GM19043 (cell line): ENCODE results near the gene CNOT3.
A peak's percentile ranks its signal among the peaks of the same experiment; 100 is the strongest.
"Not testable (repeated sequence)": the region's sequence is repeated elsewhere in the genome, so short reads cannot be mapped to it uniquely, and the experiment has no call there.

Source experiments
- ATAC-seq: cut with Tn5 transposase; IDR thresholded peaks from one replicate; pipeline ENCODE4 v1.9.1; 2021; ENCODE audit warnings: low read depth; ENCODE audit not compliant: unreplicated experiment

The CNOT3 gene

DNA sequence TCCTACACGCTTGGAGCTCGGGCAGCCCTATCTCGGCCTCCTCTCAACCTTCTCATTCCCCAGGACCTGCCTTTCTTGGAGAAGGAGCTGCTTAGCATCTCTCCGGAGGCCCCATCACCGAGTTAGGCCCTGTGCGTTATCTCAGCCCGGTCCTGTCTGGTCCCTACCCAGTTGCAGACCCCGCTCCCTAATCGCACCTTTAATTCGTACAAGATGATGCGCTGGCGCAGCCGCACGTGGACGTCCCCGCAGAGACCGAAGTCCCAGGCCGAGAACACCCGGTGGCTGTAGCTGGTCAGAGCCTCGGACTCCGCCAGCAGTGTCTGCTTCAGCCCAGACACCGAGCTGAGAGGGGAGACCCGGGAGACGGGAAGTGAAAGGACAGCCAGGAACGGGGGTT, 27.7 kb downstream of the CNOT3 start:
- no peak for ATAC-seq

- peak; percentile 53 for ATAC-seq
Measured at GRCh38 chr19:54168174-54168917, 30.8 kb downstream of the CNOT3 start.

GRCh38 chr19:54169149-54169740, 31.7 kb downstream of the CNOT3 start:
- ATAC-seq, result no peak

- ATAC-seq, result not testable (repeated sequence)
Measured at GRCh38 chr19:54171736-54172431, 34.3 kb downstream of the CNOT3 start.

DNA sequence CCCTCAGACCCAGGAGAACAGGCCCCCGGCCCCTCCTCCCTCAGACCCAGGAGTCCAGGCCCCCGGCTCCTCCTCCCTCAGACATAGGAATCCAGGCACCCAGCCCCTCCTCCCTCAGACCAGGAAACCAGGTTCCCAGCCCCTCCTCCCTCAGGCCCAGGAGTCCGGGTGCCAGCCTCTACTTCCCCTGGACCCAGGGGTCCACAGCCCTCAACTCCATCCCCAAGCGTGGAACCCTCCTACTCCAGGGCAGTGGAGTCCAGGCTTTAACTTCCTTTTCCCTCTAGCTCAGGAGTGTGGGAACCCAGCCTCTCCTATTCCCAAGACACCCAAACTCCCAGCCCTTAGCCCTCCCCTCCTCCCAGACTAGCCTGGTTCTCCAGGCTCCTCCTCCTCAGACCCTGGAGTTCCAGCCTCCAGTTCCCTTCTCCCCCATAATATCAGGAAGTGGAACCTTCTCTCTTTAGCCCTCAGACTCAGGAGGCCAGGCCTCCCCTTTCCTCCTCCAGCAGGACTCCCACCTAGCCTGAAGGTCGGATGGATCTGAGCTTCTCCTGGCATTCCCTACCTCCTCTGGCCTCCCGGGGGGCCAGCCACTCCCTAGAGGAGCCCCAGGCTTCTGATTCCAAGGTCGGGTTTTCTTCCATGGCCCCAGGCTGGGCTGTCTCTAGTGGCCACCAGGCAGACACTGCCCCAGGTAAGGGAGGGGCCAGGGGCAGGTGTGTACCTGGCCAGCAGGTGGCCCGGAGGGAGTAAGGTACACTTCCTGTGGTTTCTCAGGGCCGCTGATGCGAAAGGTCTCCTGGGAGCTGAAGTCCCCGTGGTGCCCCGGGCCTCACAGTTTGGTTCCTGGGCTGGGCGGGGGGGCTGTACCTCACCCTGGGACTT, 35.2 kb downstream of the CNOT3 start, which contains the start of gene TMC4:
Gene TMC4 (minus strand): TSS at position 690 of the 888 bp plus-strand sequence. CDS start 43 bp downstream, at position 647.
- ATAC-seq, result no peak

GRCh38 chr19:54173359-54173699, 35.8 kb downstream of the CNOT3 start:
- ATAC-seq, result no peak

DNA sequence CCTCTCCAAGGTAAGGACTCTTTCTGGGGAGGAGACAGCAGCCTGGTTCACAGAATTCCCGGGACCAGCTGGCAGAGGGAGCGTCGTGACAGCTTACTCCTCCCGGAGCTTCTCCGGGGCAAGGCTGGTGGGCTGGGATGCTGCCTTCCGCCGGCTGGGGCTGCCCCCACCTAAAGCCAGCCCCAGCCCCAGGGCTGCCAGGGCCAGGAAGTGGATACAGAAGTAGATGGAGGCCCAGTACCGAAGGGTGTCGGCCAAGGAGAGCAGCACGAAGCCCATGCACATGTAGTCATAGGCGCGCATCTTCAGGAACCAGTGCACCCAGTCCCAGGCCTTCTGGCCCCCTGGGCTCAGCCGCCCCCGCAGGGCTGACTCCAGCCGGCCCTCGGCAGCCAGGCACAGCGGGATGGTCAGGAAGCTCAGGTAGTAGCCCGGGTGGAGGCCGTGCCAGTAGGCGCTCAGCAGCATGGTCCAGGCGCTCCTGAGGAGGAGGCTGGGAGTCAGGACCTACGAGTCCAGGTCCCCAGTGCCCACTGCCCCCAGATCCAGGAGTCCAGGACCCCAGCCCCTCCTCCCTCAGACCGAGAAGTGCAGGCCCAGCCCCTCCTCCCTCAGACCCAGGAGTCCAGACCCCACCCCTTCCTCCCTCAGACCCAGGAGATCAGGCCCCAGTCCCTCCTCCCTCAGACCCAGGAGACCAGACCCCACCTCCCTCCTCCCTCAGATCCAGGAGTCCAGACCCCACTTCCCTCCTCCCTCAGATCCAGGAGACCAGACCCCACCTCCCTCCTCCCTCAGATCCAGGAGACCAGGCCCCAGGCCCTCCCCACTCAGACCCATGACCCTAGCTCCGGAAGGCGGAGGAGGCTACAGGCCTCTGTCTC, 36.6 kb downstream of the CNOT3 start:
- no peak for ATAC-seq

DNA sequence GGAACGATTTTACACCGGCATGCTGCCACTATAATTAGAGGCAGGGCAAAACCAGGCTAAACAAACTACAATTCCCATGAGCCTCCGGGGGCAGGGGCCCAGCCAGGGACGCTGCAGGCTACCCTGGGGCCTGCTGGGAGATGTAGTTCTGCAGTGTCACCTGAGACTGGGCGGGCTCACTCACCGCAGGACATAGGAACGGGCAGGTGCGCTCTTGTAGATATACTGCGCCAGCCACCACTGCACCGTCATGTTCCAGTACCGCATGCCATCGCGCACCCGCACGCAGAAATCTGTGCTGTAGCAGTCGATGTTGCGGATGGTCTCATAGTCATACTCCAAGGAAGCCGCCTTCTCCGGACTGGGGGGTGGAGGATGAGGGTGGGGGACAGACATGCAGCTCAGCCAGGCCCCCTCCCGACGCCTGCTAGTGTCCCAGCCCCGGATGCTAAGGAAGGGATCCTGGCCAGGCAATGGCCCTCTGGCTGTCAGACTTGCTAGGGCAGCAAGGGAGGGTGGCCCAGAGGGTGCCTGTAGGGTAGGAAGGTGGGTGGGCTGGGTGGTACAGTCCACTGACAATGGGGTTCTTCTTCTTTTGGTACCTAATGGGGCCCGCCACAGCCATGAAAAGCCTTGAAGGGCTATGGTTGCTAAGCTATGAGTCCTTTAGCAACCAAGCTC, 41.2 kb downstream of the CNOT3 start:
- no peak for ATAC-seq

DNA sequence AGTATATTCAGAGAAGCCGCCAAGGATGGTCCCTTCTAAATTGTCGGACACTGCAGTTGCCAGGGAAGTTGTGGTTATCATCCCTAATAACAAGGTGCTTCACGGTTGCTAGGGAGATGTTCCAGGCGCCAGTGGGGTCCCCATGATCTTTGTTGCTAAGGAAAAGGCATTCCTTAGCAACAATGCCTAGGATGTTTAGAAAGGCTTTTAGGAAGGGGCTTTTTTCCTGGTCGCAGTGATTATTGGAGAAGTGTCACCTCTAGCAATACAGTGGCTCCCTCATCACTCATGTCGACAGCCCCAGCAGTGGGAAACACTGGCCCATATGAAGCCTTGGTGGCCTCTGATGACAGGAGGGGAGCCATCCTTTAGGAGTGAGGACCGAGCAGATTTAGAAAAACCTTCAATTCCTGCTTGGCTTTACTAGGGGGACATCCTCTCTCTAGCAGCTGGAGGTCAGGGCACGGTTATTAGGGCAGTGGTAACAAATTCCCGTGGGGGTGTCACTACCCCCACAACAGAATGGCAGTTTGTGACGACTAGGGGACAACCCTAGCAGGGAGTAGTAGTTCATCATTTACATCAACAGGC, 41.8 kb downstream of the CNOT3 start:
- ATAC-seq, result no peak

GRCh38 chr19:54179921-54180461, 42.4 kb downstream of the CNOT3 start:
- no peak for ATAC-seq

DNA sequence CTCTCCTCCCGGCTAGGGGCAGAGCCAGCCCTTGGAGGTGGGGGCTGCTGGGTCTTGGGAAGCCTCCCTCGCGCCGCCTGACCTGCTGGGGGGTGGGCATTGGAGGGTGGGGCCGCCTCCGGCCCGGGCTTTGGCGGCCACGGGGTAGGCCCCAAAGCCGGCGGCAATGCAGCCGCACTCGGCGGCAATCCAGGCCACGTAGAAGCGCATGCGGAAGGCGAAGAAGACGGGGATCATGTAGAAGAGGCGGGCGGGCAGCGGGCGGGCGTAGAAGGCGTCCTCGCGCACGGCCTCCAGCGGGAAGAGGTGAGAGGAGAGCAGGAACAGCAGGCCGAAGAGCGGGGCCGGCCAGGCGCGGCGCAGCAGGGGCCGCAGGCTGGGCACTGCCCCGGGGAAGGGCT, 43.1 kb downstream of the CNOT3 start:
- ATAC-seq, result no peak

- ATAC-seq, result not testable (repeated sequence)
Measured at GRCh38 chr19:54181894-54182293, 44.3 kb downstream of the CNOT3 start.

DNA sequence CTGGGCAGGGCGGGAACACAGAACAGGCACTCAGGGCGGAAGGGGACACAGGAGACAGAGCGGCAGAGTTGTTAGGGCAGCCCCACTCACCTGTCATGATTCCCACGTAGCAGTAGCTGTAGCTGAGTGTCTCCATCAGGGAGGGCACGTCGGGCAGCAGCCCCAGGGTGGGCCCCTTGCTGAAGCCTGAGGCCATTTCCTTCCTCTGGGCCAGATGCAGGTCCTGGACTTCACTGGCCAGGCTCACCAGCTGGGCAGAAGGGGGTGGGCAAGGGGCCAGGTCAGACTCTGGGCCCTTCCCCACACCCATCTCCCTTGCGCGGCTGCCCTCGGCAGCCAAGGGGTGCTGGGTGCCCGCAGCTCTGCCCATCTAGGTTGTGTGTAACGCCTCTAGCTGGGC, 45.9 kb downstream of the CNOT3 start:
- no peak for ATAC-seq

GRCh38 chr19:54186351-54186750, 48.8 kb downstream of the CNOT3 start:
- no peak for ATAC-seq

DNA sequence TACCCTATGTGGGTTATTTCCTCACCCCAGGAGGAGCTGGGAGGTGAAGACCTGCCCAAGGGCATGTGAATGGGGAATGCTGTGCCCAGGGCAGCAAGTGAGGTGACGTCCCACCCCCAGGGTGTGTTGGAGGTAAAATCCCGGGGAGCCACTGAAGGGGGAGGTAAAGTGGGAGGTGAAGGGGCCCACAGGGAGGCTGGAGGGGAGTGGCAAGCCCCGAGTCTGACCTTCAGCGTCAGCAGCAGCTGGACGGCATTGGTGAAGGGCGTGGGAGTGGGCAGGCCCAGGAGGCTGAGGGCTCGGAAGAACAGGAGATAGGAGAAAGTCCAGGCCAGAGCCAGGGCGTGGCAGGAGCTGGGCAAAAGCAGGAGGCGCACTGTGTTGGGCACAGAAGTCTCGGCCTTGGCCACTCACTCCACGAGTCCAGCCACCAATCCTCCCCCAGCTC, 49.4 kb downstream of the CNOT3 start:
- no peak for ATAC-seq

DNA sequence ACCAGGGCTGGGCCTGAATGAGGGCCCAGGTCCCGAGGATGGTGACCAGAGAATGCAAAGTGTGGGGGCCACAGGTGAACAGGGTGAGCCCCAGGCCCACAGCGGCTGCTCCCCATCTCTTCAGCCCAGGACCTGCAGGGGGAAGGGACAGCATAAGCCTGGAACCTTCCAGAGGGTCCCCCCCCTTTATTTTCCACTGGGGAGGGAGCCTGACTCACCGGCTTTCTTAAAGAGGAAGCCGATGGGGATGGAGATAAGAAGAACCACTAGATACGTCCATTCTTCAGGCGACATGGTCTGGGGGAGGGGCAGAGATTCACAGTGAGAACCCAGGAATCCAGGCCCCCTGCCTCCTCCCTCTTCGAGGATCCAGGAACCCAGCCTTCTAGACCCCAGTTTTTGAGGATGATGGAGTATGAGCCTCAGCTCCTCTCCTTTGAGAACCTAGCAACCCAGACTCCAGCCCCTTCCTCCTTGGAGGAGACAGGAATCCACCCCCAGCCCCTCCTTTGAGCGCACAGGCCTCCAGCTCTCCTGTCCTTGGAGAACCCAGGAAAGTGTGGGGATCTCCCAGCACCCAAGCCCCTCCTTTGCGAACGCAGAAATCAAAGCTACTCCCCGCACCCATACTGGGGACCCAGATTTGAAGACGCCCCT, 50.8 kb downstream of the CNOT3 start:
- no peak for ATAC-seq

DNA sequence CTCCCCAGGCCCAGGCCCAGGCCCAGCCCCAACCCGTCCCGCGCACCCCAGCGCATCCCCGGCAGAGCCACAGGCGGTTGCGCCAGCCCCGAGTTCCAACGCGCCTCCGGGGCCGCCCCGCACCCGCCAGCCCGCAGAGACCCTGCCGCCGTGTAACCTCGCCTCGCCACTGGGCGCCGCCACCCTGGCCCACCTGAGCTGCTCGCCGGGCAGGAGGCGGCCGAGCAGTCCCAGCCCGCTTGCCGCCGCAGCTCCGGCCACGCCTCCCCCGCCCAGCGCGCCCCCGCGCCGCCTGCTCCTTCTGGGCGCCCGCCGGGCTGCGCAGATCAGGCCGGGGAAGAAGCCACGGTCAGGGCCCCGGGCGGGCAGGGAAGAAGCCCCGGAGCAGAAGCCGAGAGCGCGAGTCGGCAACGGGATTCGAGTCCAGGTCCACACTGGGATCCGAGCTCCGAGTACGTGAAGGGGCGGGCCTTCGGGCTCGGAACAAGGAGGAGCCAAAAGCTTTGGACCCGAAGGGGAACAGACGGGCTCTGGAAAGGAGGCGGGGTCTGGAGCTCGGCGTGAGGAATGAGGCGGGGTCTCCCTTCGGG, 51.7 kb downstream of the CNOT3 start, which contains the start of gene MBOAT7:
Gene MBOAT7 (minus strand): TSS at position 436 of the 590 bp plus-strand sequence. CDS start 1,072 bp downstream, outside the sequence.
- peak; percentile 13 for ATAC-seq
